ENCODE results near the gene AOX1. TPM values are rescaled to one million over a fixed set of nuclear protein-coding genes. Genes with fewer than 3 reads are reported as not detected.

The AOX1 gene
- total RNA-seq, 1 experiment from 2014 or later: 57.2 TPM

GRCh38 chr2:200593905-200594304, 8.1 kb downstream of the AOX1 start:
- Histone ChIP-seq H4K20me1 (ENCODE audit: low read length) (no peaks in the 10 kb centered on the region), H2AFZ (ENCODE audit: low read length) (no peak overlapping the region), H3K4me1 (ENCODE audit: insufficient read depth, low read length) (peaks cover 36% of the 10 kb centered on the region), H3K79me2 (ENCODE audit: low read length) (no peaks in the 10 kb centered on the region), H3K4me2 (ENCODE audit: low read length) (peak overlapping the region; percentile 32), H3K9me2 (replicated peaks; ENCODE audit: low read length) (no peaks in the 10 kb centered on the region), H3F3A (ENCODE audit: low read length, unreplicated experiment) (no peaks in the 10 kb centered on the region), H3K27me3 (ENCODE audit: low read length) (no peaks in the 10 kb centered on the region), H3K9me3 (ENCODE audit: low read length) (no peaks in the 10 kb centered on the region), H3K9ac (ENCODE audit: low read length) (no peak overlapping the region), H3K4me3 (ENCODE audit: low read length) (no peak overlapping the region), H3K36me3 (ENCODE audit: low read depth, low read length) (no peaks in the 10 kb centered on the region), H3K27ac (ENCODE audit: low read length) (peak overlapping the region; percentile 57)
- ChIA-PET POLR2A (ENCODE audit: unreplicated experiment) (no interaction called here), CTCF (no interaction called here)
- intact Hi-C loops (cut with micrococcal nuclease): no loop called here
- no peak for TF ChIP-seq EZH2 (IDR thresholded peaks at IDR 0.05; ENCODE audit: low read length, unreplicated experiment)
- TF ChIP-seq EZH2phosphoT487 (IDR thresholded peaks at IDR 0.05; ENCODE audit: borderline replicate concordance, low read length): no peak
- no TSS peak for BruUV-seq (replicated peaks)
- DNase-seq (peak; percentile 77), ATAC-seq (peak; percentile 73)

GRCh38 chr2:200595913-200596312, 10.1 kb downstream of the AOX1 start:
- H3F3A ChIP-seq (ENCODE audit: low read length, unreplicated experiment): peaks cover 4% of the 10 kb centered on the region
- POLR2A ChIA-PET (ENCODE audit: unreplicated experiment): no interaction called here
- peaks cover 29% of the 10 kb centered on the region for H3K4me1 ChIP-seq (ENCODE audit: insufficient read depth, low read length)
- H3K36me3 ChIP-seq (ENCODE audit: low read depth, low read length): no peaks in the 10 kb centered on the region
- no peaks in the 10 kb centered on the region for H3K9me3 ChIP-seq (ENCODE audit: low read length)
- no peak overlapping the region for H3K4me2 ChIP-seq (ENCODE audit: low read length)
- no peak overlapping the region for H3K27ac ChIP-seq (ENCODE audit: low read length)
- CTCF ChIA-PET: no interaction called here
- ATAC-seq (no peak), DNase-seq (no peak)
- BruUV-seq (replicated peaks): no TSS peak
- H3K27me3 ChIP-seq (ENCODE audit: low read length): no peaks in the 10 kb centered on the region
- intact Hi-C loops (cut with micrococcal nuclease): no loop called here
- H4K20me1 ChIP-seq (ENCODE audit: low read length): no peaks in the 10 kb centered on the region
- no peaks in the 10 kb centered on the region for H3K79me2 ChIP-seq (ENCODE audit: low read length)
- TF ChIP-seq EZH2 (IDR thresholded peaks at IDR 0.05; ENCODE audit: low read length, unreplicated experiment) (no peak), CTCF (conservative IDR thresholded peaks at IDR 0.05; ENCODE audit: low read depth, low read length) (no peak), EZH2phosphoT487 (IDR thresholded peaks at IDR 0.05; ENCODE audit: borderline replicate concordance, low read length) (no peak)
- H3K4me3 ChIP-seq (ENCODE audit: low read length): no peak overlapping the region
- H3K9ac ChIP-seq (ENCODE audit: low read length): no peak overlapping the region
- H3K9me2 ChIP-seq (replicated peaks; ENCODE audit: low read length): no peaks in the 10 kb centered on the region
- no peak overlapping the region for H2AFZ ChIP-seq (ENCODE audit: low read length)

- no peak overlapping the region for H2AFZ ChIP-seq (ENCODE audit: low read length)
- no peak for ATAC-seq
- BruUV-seq (replicated peaks): no TSS peak
These were observed 11.2 kb downstream of the AOX1 start for GRCh38 chr2:200596774-200597570.

More at GRCh38 chr2:200596774-200597570, 11.2 kb downstream of the AOX1 start:
- no peak overlapping the region for H3K4me2 ChIP-seq (ENCODE audit: low read length)
- H3K9me2 ChIP-seq (replicated peaks; ENCODE audit: low read length): no peaks in the 10 kb centered on the region
- no peak overlapping the region for H3K9ac ChIP-seq (ENCODE audit: low read length)
- H3K79me2 ChIP-seq (ENCODE audit: low read length): no peaks in the 10 kb centered on the region
- TF ChIP-seq EZH2phosphoT487 (IDR thresholded peaks at IDR 0.05; ENCODE audit: borderline replicate concordance, low read length) (no peak), CTCF (conservative IDR thresholded peaks at IDR 0.05; ENCODE audit: low read depth, low read length) (no peak), EZH2 (IDR thresholded peaks at IDR 0.05; ENCODE audit: low read length, unreplicated experiment) (no peak)
- DNase-seq: no peak
- no peak overlapping the region for H3K4me3 ChIP-seq (ENCODE audit: low read length)
- no peak overlapping the region for H3K27ac ChIP-seq (ENCODE audit: low read length)
- no peaks in the 10 kb centered on the region for H4K20me1 ChIP-seq (ENCODE audit: low read length)
- no peaks in the 10 kb centered on the region for H3K9me3 ChIP-seq (ENCODE audit: low read length)
- H3K27me3 ChIP-seq (ENCODE audit: low read length): no peaks in the 10 kb centered on the region
- H3K36me3 ChIP-seq (ENCODE audit: low read depth, low read length): no peaks in the 10 kb centered on the region
- peaks cover 7% of the 10 kb centered on the region for H3F3A ChIP-seq (ENCODE audit: low read length, unreplicated experiment)
- peaks cover 39% of the 10 kb centered on the region for H3K4me1 ChIP-seq (ENCODE audit: insufficient read depth, low read length)
- intact Hi-C loops (cut with micrococcal nuclease): no loop called here
- POLR2A ChIA-PET (ENCODE audit: unreplicated experiment): no interaction called here
- CTCF ChIA-PET: no interaction called here
